GM12891 (cell line): ENCODE results near the gene SLC28A1.

Source experiments
- POLR2A ChIP-seq: IDR thresholded peaks from 2 replicates; pipeline ENCODE4 v1.6.1; 2011; ENCODE audit warnings: low read depth, low read length, control low read depth
- POLR2AphosphoS5 ChIP-seq: IDR thresholded peaks from 2 replicates; pipeline ENCODE4 v1.6.1; 2011; ENCODE audit warnings: low read depth, low read length, control low read depth

- TF ChIP-seq POLR2A = no peak
- TF ChIP-seq POLR2AphosphoS5 = no peak
These were observed 50.7 kb downstream of the SLC28A1 start for GRCh38 chr15:84934942-84935729.
